GM23338 (cell line): ENCODE results near the gene CACNA1G.

ENCODE experiments used
- CREB1 ChIP-seq: fragments of 250-450 bp; sonication (Bioruptor Pico); IDR thresholded peaks from 2 replicates; pipeline ENCODE4 v1.5.0; 2020; ENCODE audit warnings: low read depth, mild to moderate bottlenecking, moderate library complexity
- EZH2 ChIP-seq: fragments of 200-600 bp; sonication (generic); IDR thresholded peaks from one replicate; pipeline ENCODE4 v1.8.0; 2017; ENCODE audit warnings: antibody characterized with exemption, mild to moderate bottlenecking, low read depth; ENCODE audit not compliant: unreplicated experiment
- EZH2phosphoT487 ChIP-seq: fragments of 200-600 bp; sonication (generic); IDR thresholded peaks from one replicate; pipeline ENCODE4 v1.8.1; 2018; ENCODE audit warnings: antibody characterized with exemption; ENCODE audit not compliant: unreplicated experiment
- JUNB ChIP-seq: IDR thresholded peaks from one replicate; pipeline ENCODE4 v1.6.1; 2016; ENCODE audit warnings: antibody characterized with exemption; ENCODE audit not compliant: unreplicated experiment
- POLR2AphosphoS5 ChIP-seq: IDR thresholded peaks from 2 replicates; pipeline ENCODE4 v1.6.1; 2016; ENCODE audit warnings: antibody characterized with exemption, low read depth
- ZNF331 ChIP-seq: fragments of 250-450 bp; sonication (Bioruptor Pico); IDR thresholded peaks from 2 replicates; pipeline ENCODE4 v1.5.0; 2020; ENCODE audit warnings: low read depth, mild to moderate bottlenecking, moderate library complexity
- TF ChIP-seq, protein P1 (sequence below), 2 experiments: fragments of 200-600 bp in 1 of 2; sonication (generic) in 1 of 2; conservative IDR thresholded peaks; 2 replicates each; pipeline versions ENCODE4 v1.5.1 to v1.6.1; 2016 to 2017; ENCODE audit warnings: antibody characterized with exemption in 2 of 2, low read depth in 2 of 2, mild to moderate bottlenecking in 2 of 2, moderate library complexity in 1 of 2
- TF ChIP-seq, protein P2 (sequence below): IDR thresholded peaks from one replicate; pipeline ENCODE4 v1.6.1; 2018; ENCODE audit warnings: antibody characterized with exemption; ENCODE audit not compliant: unreplicated experiment

DNA sequence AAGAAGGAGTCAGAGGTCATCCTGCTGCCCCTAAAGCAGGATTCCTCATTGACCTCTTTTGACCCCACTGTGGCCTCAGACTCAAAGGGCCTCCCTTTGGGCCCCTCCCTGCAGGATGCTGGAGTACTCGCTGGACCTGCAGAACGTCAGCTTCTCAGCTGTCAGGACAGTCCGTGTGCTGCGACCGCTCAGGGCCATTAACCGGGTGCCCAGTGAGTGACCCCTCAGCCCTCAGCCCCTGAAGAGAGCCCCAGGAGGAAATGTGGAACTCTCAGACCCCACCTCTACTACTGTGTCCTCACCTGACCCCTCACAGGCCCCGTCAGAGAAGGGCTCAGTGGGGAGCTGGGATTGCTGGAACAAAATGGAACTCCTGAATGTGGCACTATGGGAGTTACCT is 9.1 kb downstream of the CACNA1G start:
- TF ChIP-seq, protein P1, sequence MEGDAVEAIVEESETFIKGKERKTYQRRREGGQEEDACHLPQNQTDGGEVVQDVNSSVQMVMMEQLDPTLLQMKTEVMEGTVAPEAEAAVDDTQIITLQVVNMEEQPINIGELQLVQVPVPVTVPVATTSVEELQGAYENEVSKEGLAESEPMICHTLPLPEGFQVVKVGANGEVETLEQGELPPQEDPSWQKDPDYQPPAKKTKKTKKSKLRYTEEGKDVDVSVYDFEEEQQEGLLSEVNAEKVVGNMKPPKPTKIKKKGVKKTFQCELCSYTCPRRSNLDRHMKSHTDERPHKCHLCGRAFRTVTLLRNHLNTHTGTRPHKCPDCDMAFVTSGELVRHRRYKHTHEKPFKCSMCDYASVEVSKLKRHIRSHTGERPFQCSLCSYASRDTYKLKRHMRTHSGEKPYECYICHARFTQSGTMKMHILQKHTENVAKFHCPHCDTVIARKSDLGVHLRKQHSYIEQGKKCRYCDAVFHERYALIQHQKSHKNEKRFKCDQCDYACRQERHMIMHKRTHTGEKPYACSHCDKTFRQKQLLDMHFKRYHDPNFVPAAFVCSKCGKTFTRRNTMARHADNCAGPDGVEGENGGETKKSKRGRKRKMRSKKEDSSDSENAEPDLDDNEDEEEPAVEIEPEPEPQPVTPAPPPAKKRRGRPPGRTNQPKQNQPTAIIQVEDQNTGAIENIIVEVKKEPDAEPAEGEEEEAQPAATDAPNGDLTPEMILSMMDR (conservative IDR thresholded peaks at IDR 0.05; ENCODE audit: low read depth in 2 of 2), result no peak
- TF ChIP-seq POLR2AphosphoS5 (no peak), JUNB (no peak), EZH2 (no peak), CREB1 (no peak), ZNF331 (CRISPR knock-in tag) (no peak), EZH2phosphoT487 (no peak)
- TF ChIP-seq, protein P2, sequence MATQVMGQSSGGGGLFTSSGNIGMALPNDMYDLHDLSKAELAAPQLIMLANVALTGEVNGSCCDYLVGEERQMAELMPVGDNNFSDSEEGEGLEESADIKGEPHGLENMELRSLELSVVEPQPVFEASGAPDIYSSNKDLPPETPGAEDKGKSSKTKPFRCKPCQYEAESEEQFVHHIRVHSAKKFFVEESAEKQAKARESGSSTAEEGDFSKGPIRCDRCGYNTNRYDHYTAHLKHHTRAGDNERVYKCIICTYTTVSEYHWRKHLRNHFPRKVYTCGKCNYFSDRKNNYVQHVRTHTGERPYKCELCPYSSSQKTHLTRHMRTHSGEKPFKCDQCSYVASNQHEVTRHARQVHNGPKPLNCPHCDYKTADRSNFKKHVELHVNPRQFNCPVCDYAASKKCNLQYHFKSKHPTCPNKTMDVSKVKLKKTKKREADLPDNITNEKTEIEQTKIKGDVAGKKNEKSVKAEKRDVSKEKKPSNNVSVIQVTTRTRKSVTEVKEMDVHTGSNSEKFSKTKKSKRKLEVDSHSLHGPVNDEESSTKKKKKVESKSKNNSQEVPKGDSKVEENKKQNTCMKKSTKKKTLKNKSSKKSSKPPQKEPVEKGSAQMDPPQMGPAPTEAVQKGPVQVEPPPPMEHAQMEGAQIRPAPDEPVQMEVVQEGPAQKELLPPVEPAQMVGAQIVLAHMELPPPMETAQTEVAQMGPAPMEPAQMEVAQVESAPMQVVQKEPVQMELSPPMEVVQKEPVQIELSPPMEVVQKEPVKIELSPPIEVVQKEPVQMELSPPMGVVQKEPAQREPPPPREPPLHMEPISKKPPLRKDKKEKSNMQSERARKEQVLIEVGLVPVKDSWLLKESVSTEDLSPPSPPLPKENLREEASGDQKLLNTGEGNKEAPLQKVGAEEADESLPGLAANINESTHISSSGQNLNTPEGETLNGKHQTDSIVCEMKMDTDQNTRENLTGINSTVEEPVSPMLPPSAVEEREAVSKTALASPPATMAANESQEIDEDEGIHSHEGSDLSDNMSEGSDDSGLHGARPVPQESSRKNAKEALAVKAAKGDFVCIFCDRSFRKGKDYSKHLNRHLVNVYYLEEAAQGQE, result no peak
